ENCODE results near the gene GGACT.

Gene GGACT

GRCh38 chr13:100532090-100532766, 56.4 kb downstream of the GGACT start:
- CTCF ChIA-PET = interaction anchor here (1.1 to 3.3 kb wide), 5 partner anchors 11 to 616 kb away, joined by 3 to 15 read pairs (median 4); no protein-coding TSS in a partner anchor
- no peak for DNase-seq (ENCODE audit: low read depth, low spot score)
- TF ChIP-seq CTCF (IDR thresholded peaks at IDR 0.05; ENCODE audit: insufficient read depth, low read length, missing control alignments) = no peak
- no peak overlapping the region for H3K4me3 ChIP-seq (ENCODE audit: low read depth, low read length)
- POLR2A ChIA-PET = no interaction called here

GRCh38 chr13:100530671-100531213, 57.8 kb downstream of the GGACT start:
- ChIA-PET POLR2A (no interaction called here), CTCF (interaction anchor here (0.9 to 3.3 kb wide), 8 partner anchors 12 to 875 kb away, joined by 3 to 15 read pairs (median 4); no protein-coding TSS in a partner anchor)

DNA sequence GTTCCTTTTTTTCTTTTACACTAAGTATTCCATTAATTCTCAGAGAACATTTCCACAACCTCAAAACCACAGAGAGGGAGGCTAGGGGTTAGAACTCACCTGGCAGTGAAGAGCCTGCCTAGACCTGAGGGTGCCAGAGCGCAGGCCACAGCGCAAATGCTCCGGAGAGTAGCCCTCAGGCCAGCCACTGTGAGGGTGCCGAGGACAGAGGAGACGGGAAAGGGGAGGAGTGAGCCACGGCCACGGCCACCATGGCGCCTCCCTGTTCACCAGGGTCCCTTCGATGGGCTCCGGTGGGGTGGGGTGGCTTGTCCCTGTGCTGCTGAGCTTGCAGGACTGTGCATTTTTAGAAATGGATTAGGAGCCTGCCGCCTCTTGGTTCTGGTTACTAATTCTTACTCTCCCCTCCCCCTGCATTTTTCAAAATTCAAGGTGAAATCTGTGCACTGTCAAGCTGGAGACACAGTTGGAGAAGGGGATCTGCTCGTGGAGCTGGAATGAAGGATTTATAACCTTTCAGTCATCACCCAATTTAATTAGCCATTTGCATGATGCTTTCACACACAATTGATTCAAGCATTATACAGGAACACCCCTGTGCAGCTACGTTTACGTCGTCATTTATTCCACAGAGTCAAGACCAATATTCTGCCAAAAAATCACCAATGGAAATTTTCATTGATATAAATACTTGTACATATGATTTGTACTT, 58.8 kb downstream of the GGACT start:
- H3K4me3 ChIP-seq (ENCODE audit: low read depth, low read length) = no peak overlapping the region
- no peak for DNase-seq (ENCODE audit: low read depth, low spot score)
- CTCF ChIA-PET = interaction anchor here (1.3 kb wide), 1 partner anchor 874 kb away, joined by 4 read pairs; no protein-coding TSS in a partner anchor
- POLR2A ChIA-PET = no interaction called here
- no peak for TF ChIP-seq CTCF (IDR thresholded peaks at IDR 0.05; ENCODE audit: insufficient read depth, low read length, missing control alignments)

More at GRCh38 chr13:100530671-100531213, 57.8 kb downstream of the GGACT start:
- no peak for TF ChIP-seq CTCF (IDR thresholded peaks at IDR 0.05; ENCODE audit: insufficient read depth, low read length, missing control alignments)
- no peak overlapping the region for H3K4me3 ChIP-seq (ENCODE audit: low read depth, low read length)
- no peak for DNase-seq (ENCODE audit: low read depth, low spot score)

GRCh38 chr13:100528820-100529219, 59.8 kb downstream of the GGACT start:
- CTCF ChIA-PET = no interaction called here
- no peak for DNase-seq (ENCODE audit: low read depth, low spot score)
- no peak overlapping the region for H3K4me3 ChIP-seq (ENCODE audit: low read depth, low read length)
- TF ChIP-seq CTCF (IDR thresholded peaks at IDR 0.05; ENCODE audit: insufficient read depth, low read length, missing control alignments) = no peak
- POLR2A ChIA-PET = no interaction called here

GRCh38 chr13:100528353-100528752, 60.2 kb downstream of the GGACT start:
- CTCF ChIA-PET = interaction anchor here (1.5 kb wide), 1 partner anchor 13 kb away, joined by 3 read pairs; no protein-coding TSS in a partner anchor

More at GRCh38 chr13:100528353-100528752, 60.2 kb downstream of the GGACT start:
- DNase-seq (ENCODE audit: low read depth, low spot score) = no peak
- POLR2A ChIA-PET = no interaction called here
- TF ChIP-seq CTCF (IDR thresholded peaks at IDR 0.05; ENCODE audit: insufficient read depth, low read length, missing control alignments) = no peak
- H3K4me3 ChIP-seq (ENCODE audit: low read depth, low read length) = no peak overlapping the region

All from AG04449 (cell line).